ENCODE results near the gene CORO6. TPM values are rescaled to one million over a fixed set of nuclear protein-coding genes. Genes with fewer than 3 reads are reported as not detected.

The CORO6 gene
- total RNA-seq, 1 donor from 2014 or later: 6.7 TPM

- Mint-ChIP-seq H3K9me3 (ENCODE audit: low read depth) (no peaks in the 10 kb centered on the region), H3K27ac (ENCODE audit: unreplicated experiment) (no peak overlapping the region), H3K4me1 (ENCODE audit: low read depth) (peaks cover 10% of the 10 kb centered on the region), H3K36me3 (ENCODE audit: low read depth) (peaks cover 16% of the 10 kb centered on the region), H3K4me3 (ENCODE audit: unreplicated experiment) (no peak overlapping the region), H3K27me3 (ENCODE audit: low read depth) (no peaks in the 10 kb centered on the region)
- TF ChIP-seq CTCF (IDR thresholded peaks at IDR 0.05): no peak
- no peak for DNase-seq (ENCODE audit: low spot score)
Measured at GRCh38 chr17:29576214-29577000, 46.3 kb downstream of the CORO6 start.

DNA sequence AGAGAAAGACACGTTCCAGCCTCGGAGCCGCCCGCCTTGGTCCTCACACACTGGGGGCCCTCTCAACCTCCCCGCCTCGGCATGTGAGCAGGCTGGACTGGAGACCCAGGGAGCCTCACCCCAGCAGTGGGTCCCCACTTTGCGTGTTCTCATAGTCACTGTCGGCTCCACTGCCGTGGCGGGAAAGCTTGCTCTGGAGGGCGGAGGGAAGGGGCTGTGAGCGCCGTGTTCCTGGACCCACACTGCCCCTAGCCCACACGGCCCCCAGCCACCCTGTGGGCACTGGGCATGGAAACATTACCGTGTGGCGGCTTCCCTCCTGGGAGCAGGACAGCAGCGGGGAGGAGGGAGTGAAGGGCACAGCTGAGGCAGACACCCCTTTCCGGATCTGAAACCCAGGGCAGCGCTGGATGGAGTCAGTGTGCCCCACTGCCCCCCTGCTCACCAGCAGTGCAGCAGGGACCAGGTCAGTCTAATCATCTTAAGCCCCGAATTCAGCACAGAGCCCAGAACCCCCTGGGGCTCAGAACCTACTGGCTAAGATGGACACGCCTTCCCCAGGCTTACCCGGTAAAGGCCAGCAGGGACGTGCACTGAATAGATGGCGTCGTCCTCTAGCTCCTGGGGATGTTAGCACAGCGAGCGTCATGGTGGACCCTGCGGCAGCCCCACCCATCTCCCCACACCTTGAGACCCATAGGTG is 47.0 kb downstream of the CORO6 start:
- H3K27me3 Mint-ChIP-seq (ENCODE audit: low read depth): no peaks in the 10 kb centered on the region
- TF ChIP-seq CTCF (IDR thresholded peaks at IDR 0.05): no peak
- H3K4me1 Mint-ChIP-seq (ENCODE audit: low read depth): peaks cover 16% of the 10 kb centered on the region
- no peak overlapping the region for H3K27ac Mint-ChIP-seq (ENCODE audit: unreplicated experiment)
- H3K36me3 Mint-ChIP-seq (ENCODE audit: low read depth): peaks cover 17% of the 10 kb centered on the region
- H3K9me3 Mint-ChIP-seq (ENCODE audit: low read depth): no peaks in the 10 kb centered on the region
- H3K4me3 Mint-ChIP-seq (ENCODE audit: unreplicated experiment): no peak overlapping the region
- peak; percentile 78 for DNase-seq (ENCODE audit: low spot score)

DNA sequence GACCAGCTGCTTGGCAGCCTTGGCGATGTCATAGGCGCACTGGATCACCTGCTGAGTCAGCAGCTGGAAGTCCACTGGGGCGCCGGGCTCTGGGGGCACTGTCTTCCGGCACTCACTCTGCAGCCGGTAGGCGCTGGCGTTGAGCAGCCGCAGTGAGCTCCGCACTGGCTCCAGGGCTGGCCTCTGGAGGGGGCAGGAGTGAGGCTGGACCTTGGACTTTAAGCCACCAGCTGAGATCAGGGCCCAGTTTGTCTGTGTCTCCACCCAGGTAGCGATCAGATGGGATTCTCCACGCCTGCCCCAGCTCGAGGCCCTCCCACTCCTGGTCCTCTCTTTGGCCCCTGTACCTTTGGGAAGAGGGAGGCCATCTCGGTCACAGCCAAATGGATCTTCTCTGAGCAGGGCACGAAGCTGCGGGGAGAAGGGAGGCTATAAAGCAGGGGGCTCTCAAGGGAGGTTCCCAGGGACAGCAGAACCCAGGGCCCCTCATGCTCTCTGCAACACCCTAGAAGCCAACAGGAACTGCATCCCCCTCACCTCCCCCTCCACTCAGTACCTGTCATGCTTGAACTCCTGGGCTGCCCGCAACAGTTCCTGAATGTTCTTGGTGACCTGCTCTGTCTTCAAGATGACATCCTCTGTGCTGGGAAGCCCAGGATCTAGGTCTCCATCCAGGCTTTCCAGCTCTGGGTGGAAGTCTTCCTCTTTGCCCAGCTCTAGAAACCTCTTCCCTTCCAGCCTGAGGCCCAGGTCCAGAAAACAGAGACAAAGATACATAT is 47.8 kb downstream of the CORO6 start:
- no peak overlapping the region for H3K4me3 Mint-ChIP-seq (ENCODE audit: unreplicated experiment)
- no peaks in the 10 kb centered on the region for H3K27me3 Mint-ChIP-seq (ENCODE audit: low read depth)
- peak; percentile 90 for DNase-seq (ENCODE audit: low spot score)
- H3K27ac Mint-ChIP-seq (ENCODE audit: unreplicated experiment): no peak overlapping the region
- no peak for TF ChIP-seq CTCF (IDR thresholded peaks at IDR 0.05)
- no peaks in the 10 kb centered on the region for H3K9me3 Mint-ChIP-seq (ENCODE audit: low read depth)
- peaks cover 15% of the 10 kb centered on the region for H3K4me1 Mint-ChIP-seq (ENCODE audit: low read depth)
- H3K36me3 Mint-ChIP-seq (ENCODE audit: low read depth): peaks cover 17% of the 10 kb centered on the region

DNA sequence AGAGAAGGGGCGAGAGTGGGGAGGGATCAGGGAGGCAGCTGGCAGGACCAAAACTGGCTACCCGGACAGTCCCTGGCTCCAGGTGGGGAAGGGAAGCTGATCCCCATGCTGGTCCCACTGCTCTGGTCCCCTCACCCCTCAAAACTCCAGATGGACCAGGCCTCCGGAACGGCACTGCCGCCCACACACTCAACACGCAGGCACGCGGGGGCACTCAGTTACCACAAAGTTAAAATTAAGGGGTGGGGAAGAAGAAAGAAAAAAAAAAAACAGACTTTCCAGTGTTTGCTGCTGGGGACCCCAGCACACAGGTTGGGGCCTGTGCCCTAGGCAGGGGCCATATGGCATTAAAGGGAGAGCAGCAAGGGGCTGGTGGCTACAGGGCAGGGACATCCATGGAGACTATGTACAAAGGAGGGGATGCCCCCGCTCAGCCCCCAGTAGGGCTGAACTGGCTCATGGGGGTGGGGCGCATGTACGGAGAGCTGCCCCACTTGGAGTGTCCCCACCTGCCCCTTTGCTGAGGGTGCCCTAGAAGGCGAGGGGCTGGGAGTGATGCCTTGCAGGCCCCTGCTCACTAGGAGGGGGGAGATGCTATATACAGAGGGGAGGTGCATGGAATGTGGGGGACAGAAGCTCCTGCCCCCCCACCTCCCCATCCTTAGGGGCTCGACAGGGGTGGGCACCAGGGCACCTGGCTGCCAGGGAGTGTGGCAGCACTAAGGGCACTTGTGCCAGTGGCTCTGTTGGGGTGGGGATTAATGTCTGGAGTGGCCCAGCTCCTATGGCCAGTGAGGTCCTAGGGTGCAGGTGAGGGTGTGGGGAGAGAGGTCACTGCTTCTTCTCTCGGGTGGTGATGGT is 48.6 kb downstream of the CORO6 start:
- no peak overlapping the region for H3K4me3 Mint-ChIP-seq (ENCODE audit: unreplicated experiment)

More for the DNA sequence above, 48.6 kb downstream of the CORO6 start:
- H3K27ac Mint-ChIP-seq (ENCODE audit: unreplicated experiment): no peak overlapping the region
- H3K36me3 Mint-ChIP-seq (ENCODE audit: low read depth): peaks cover 16% of the 10 kb centered on the region
- H3K27me3 Mint-ChIP-seq (ENCODE audit: low read depth): no peaks in the 10 kb centered on the region
- no peak for TF ChIP-seq CTCF (IDR thresholded peaks at IDR 0.05)
- peak; percentile 81 for DNase-seq (ENCODE audit: low spot score)
- peaks cover 21% of the 10 kb centered on the region for H3K4me1 Mint-ChIP-seq (ENCODE audit: low read depth)
- no peaks in the 10 kb centered on the region for H3K9me3 Mint-ChIP-seq (ENCODE audit: low read depth)
